OCI-LY3 (cell line): Measurements from ENCODE around the gene CBY2.
"Not testable (repeated sequence)": the region's sequence is repeated elsewhere in the genome, so short reads cannot be mapped to it uniquely, and the experiment has no call there.

Experiments used
- CTCF ChIP-seq: fragments of 200-600, 300-600 bp; sonication (generic); IDR thresholded peaks from 2 replicates; pipeline ENCODE4 v1.5.1; 2014; ENCODE audit warnings: antibody characterized with exemption, low read length, low read depth
- EZH2phosphoT487 ChIP-seq: fragments of 200-600 bp; shearing (Covaris generic); IDR thresholded peaks from 2 replicates; pipeline ENCODE4 v1.6.1; 2018; ENCODE audit warnings: antibody characterized with exemption, mixed run types, low read depth

GRCh38 chr13:45669626-45670025 lies 32.5 kb upstream of the CBY2 start:
- not testable (repeated sequence) for TF ChIP-seq CTCF, EZH2phosphoT487
